HEK293 (cell line): ENCODE results near the gene CTSZ.

Source experiments
- CTCF ChIA-PET: fragments of 350-600 bp; formaldehyde crosslinking; extraction: SDS; loops from one replicate; lab custom pipeline; 2021; ENCODE audit warnings: antibody characterized with exemption; lab: Yijun Ruan, JAX
- POLR2A ChIA-PET: fragments of 300-600 bp; formaldehyde crosslinking; extraction: SDS; loops from one replicate; lab custom pipeline; 2020; ENCODE audit warnings: antibody characterized with exemption, inconsistent platforms; lab: Yijun Ruan, JAX
- H3K27ac ChIP-seq: fragments of 200-500 bp; sonication (Bioruptor generic); 2 replicates; pipeline ENCODE4 v1.5.1; 2014; ENCODE audit warnings: low read depth, low read length, control low read depth, inconsistent platforms; ENCODE audit errors: extremely low read depth
- H3K36me3 ChIP-seq, 2 experiments: fragments of 200-500 bp in 1 of 2; sonication (Bioruptor generic) in 1 of 2; 1 replicate in 1 of 2; 2 replicates in 1 of 2; pipeline ENCODE4 v1.5.1; 2014 to 2017; ENCODE audit warnings: inconsistent platforms in 2 of 2, low read length in 2 of 2; ENCODE audit not compliant: control insufficient read depth in 2 of 2, insufficient read depth in 1 of 2
- H3K4me1 ChIP-seq: fragments of 200-500 bp; sonication (Bioruptor generic); 2 replicates; pipeline ENCODE4 v1.5.1; 2014; ENCODE audit warnings: mild to moderate bottlenecking, low read length, inconsistent platforms; ENCODE audit not compliant: control insufficient read depth, insufficient read depth
- H3K4me3 ChIP-seq: 2 replicates; pipeline ENCODE4 v1.5.1; 2011; ENCODE audit warnings: low read depth, mild to moderate bottlenecking, control low read depth, low read length, moderate library complexity
- H3K9me3 ChIP-seq: fragments of 200-500 bp; sonication (Bioruptor generic); 2 replicates; pipeline ENCODE4 v1.5.1; 2014; ENCODE audit warnings: low read depth, low read length, inconsistent platforms; ENCODE audit not compliant: control insufficient read depth, insufficient read depth
- BCL6B ChIP-seq: fragments of 450-650 bp; formaldehyde crosslinking; IDR thresholded peaks from 2 replicates; pipeline ENCODE4 v1.5.1; 2017; ENCODE audit warnings: missing biosample characterization, missing genetic modification characterization
- HOXD13 ChIP-seq: sonication (generic); formaldehyde crosslinking; IDR thresholded peaks from 2 replicates; pipeline ENCODE4 v1.8.0; 2022; ENCODE audit warnings: missing genetic modification reagents, borderline replicate concordance
- MEIS1 ChIP-seq: sonication (generic); formaldehyde crosslinking; IDR thresholded peaks from 2 replicates; pipeline ENCODE4 v1.8.1; 2022; ENCODE audit warnings: missing genetic modification reagents, mild to moderate bottlenecking, borderline replicate concordance
- ZBTB26 ChIP-seq: fragments of 450-650 bp; formaldehyde crosslinking; optimal IDR thresholded peaks from 2 replicates; pipeline ENCODE3; 2016; ENCODE audit warnings: missing biosample characterization, mild to moderate bottlenecking, missing genetic modification characterization
- ZFP3 ChIP-seq: fragments of 450-650 bp; formaldehyde crosslinking; IDR thresholded peaks from 2 replicates; pipeline ENCODE4 v1.5.1; 2016; ENCODE audit warnings: low read depth, missing biosample characterization, missing genetic modification characterization
- ZNF10 ChIP-seq: fragments of 450-650 bp; formaldehyde crosslinking; IDR thresholded peaks from 2 replicates; pipeline ENCODE4 v1.5.1; 2017; ENCODE audit warnings: missing biosample characterization, missing genetic modification characterization
- ZNF19 ChIP-seq: fragments of 450-650 bp; formaldehyde crosslinking; IDR thresholded peaks from 2 replicates; pipeline ENCODE4; 2016; ENCODE audit warnings: missing biosample characterization, missing genetic modification characterization, low read depth
- ZNF214 ChIP-seq: fragments of 450-650 bp; formaldehyde crosslinking; IDR thresholded peaks from 2 replicates; pipeline ENCODE4 v1.5.1; 2017; ENCODE audit warnings: missing biosample characterization, mild to moderate bottlenecking, missing genetic modification characterization, borderline replicate concordance
- ZNF26 ChIP-seq: fragments of 450-650 bp; formaldehyde crosslinking; IDR thresholded peaks from 2 replicates; pipeline ENCODE4 v1.5.1; 2016; ENCODE audit warnings: missing biosample characterization, missing genetic modification characterization
- ZNF404 ChIP-seq: fragments of 450-650 bp; formaldehyde crosslinking; IDR thresholded peaks from 2 replicates; pipeline ENCODE4 v1.5.1; 2017; ENCODE audit warnings: missing biosample characterization, missing genetic modification characterization
- ZNF488 ChIP-seq: fragments of 450-650 bp; formaldehyde crosslinking; IDR thresholded peaks from 2 replicates; pipeline ENCODE4 v1.5.1; 2016; ENCODE audit warnings: missing biosample characterization, missing genetic modification characterization
- ZNF549 ChIP-seq: fragments of 450-650 bp; IDR thresholded peaks from 2 replicates; pipeline ENCODE4 v1.5.1; 2018; ENCODE audit warnings: missing biosample characterization, missing genetic modification characterization, mild to moderate bottlenecking, inconsistent platforms, moderate library complexity
- ZNF571 ChIP-seq: fragments of 450-650 bp; formaldehyde crosslinking; IDR thresholded peaks from 2 replicates; pipeline ENCODE4 v1.5.0; 2017; ENCODE audit warnings: missing biosample characterization, missing genetic modification characterization
- ZNF621 ChIP-seq: fragments of 450-650 bp; formaldehyde crosslinking; IDR thresholded peaks from 2 replicates; pipeline ENCODE4 v1.5.1; 2017; ENCODE audit warnings: missing biosample characterization, missing genetic modification characterization
- ZNF623 ChIP-seq: fragments of 450-650 bp; formaldehyde crosslinking; IDR thresholded peaks from 2 replicates; pipeline ENCODE4 v1.5.1; 2016; ENCODE audit warnings: missing biosample characterization, missing genetic modification characterization
- ZNF837 ChIP-seq: fragments of 450-650 bp; formaldehyde crosslinking; IDR thresholded peaks from 2 replicates; pipeline ENCODE4 v1.5.1; 2016; ENCODE audit warnings: missing biosample characterization, missing genetic modification characterization

Gene CTSZ

GRCh38 chr20:59017493-59018231 lies 10.6 kb upstream of the CTSZ start:
- ChIA-PET CTCF (no interaction called here), POLR2A (interaction anchor here (5.1 kb wide), 1 partner anchor 14 kb away, joined by 19 read pairs; the partner anchor contains the start of gene ATP5F1E)
- Histone ChIP-seq H3K4me1 (no peaks in the 10 kb centered on the region), H3K27ac (no peak overlapping the region), H3K4me3 (no peak overlapping the region), H3K9me3 (no peaks in the 10 kb centered on the region), H3K36me3 (peaks cover 2 to 3% of the 10 kb centered on the region in 2 experiments; a peak in 2 of 3 replicates)
- TF ChIP-seq ZNF623 (tag by site-specific recombination) (no peak), ZNF571 (tag by site-specific recombination) (no peak), ZNF404 (tag by site-specific recombination) (no peak), ZNF214 (tag by site-specific recombination) (no peak), ZNF488 (tag by site-specific recombination) (no peak), BCL6B (tag by site-specific recombination) (no peak), ZNF549 (no peak), ZBTB26 (tag by site-specific recombination) (no peak), ZNF837 (tag by site-specific recombination) (no peak), ZNF621 (tag by site-specific recombination) (no peak)

- no peaks in the 10 kb centered on the region for H3K4me1 ChIP-seq
- CTCF ChIA-PET: no interaction called here
- TF ChIP-seq MEIS1: no peak
- TF ChIP-seq ZFP3: no peak
- no peak for TF ChIP-seq HOXD13
- no peak for TF ChIP-seq ZNF19
- no peak for TF ChIP-seq ZNF26 (tag by site-specific recombination)
- TF ChIP-seq ZNF10: no peak
- POLR2A ChIA-PET: interaction anchor here (5.1 kb wide), 1 partner anchor 15 kb away, joined by 19 read pairs; the partner anchor contains the start of gene ATP5F1E
- no peak overlapping the region for H3K27ac ChIP-seq
- no peaks in the 10 kb centered on the region for H3K9me3 ChIP-seq
- H3K4me3 ChIP-seq: no peak overlapping the region
- peaks cover 0 to under 1% of the 10 kb centered on the region in 2 experiments; a peak in 1 of 3 replicates for H3K36me3 ChIP-seq
These were observed 9.9 kb upstream of the CTSZ start for GRCh38 chr20:59016795-59017492.
